Fibroblast of skin of left biceps (primary cell): ENCODE measurements around the gene ARHGAP11A.
"Not testable (repeated sequence)": the region's sequence is repeated elsewhere in the genome, so short reads cannot be mapped to it uniquely, and the experiment has no call there.

Experiments
- DNase-seq, 2 experiments: peaks; one replicate each; pipeline ENCODE4 v3.0.0-alpha.2; 2013; ENCODE audit warnings: low read depth in 2 of 2

The ARHGAP11A gene, protein sequence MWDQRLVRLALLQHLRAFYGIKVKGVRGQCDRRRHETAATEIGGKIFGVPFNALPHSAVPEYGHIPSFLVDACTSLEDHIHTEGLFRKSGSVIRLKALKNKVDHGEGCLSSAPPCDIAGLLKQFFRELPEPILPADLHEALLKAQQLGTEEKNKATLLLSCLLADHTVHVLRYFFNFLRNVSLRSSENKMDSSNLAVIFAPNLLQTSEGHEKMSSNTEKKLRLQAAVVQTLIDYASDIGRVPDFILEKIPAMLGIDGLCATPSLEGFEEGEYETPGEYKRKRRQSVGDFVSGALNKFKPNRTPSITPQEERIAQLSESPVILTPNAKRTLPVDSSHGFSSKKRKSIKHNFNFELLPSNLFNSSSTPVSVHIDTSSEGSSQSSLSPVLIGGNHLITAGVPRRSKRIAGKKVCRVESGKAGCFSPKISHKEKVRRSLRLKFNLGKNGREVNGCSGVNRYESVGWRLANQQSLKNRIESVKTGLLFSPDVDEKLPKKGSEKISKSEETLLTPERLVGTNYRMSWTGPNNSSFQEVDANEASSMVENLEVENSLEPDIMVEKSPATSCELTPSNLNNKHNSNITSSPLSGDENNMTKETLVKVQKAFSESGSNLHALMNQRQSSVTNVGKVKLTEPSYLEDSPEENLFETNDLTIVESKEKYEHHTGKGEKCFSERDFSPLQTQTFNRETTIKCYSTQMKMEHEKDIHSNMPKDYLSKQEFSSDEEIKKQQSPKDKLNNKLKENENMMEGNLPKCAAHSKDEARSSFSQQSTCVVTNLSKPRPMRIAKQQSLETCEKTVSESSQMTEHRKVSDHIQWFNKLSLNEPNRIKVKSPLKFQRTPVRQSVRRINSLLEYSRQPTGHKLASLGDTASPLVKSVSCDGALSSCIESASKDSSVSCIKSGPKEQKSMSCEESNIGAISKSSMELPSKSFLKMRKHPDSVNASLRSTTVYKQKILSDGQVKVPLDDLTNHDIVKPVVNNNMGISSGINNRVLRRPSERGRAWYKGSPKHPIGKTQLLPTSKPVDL

DNA sequence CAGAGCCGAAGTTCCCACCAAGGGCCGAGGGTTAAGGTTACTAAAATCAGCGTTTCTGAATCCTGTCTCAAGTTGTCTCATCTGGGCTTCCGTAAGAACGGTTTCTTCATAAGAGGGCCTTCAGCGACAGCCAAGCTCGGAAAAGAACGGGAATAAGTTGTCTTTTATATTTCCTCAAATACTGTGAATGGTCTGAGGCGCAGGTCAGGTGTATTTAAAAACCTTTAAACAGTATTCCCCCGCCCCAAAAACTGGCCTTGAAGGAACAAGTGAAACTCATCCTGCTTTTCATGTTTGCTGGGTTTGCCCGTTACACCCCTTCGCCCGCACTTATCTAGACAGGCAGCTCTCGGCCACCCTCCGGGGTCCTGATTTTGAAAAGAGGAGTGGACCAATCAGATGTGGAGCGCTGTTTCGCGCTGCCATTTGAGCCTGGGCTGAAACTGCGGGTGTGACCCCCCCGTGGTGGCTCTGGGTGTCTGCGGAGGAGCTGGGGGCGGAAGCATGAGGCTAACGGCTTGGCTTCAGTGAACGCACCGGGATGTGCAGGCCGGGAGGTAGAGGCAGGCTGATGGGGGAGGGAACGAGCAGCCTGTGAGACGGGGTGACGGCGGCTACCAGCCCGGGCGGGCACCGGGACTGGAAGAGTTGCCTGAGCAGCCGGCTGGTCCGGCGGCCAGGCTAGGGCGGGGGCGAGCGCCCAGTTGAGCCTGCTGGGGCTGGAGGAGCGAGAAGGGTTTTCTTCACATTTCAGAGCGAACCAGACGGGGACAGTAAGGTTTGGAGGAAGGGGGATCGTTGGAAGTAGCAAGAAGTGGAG, at the start of gene ARHGAP11A:
ARHGAP11A (plus strand) TSS at position 454 of the 820 bp plus-strand sequence. CDS start 708 bp downstream, outside the sequence.
- peak; percentile 88 for DNase-seq

DNA sequence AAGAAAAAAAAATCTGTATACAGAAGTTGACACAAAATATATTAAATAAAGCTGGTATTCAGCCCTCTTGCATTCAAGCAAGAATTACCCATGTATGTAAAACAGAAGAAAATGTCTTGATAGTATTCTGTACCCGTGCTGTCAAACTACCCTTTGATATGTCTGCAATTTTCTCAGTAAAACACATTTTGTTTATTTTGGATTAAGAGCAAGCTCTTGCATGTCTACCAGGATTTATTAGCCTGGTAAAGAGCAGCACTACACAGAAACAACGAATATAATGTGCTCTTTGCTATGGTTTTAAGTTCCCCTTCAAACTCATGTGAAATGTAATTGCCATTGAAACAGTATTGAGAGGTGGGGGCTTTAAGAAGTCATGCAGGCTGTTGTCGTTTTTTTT, 46.3 kb upstream of the ARHGAP11A start:
- DNase-seq = not testable (repeated sequence)

DNA sequence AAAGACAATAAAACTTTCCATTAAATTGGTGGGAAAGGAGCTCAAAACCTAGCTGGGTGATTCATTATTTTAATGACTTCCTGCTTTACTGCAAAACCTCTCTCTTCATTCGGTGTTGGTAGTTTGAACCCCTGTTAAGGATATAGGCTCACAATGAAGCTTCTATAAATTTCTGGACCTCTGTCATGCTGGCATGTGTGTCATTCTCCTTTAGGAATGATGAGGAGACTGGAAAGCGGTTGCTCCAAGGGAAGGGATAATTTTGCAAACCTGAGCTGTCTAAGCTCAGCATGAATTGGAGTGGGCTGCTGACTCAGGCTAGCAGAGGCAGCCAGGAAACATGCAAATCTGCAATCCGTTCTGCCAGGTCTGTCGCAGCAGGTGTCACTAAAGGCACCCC, 36.8 kb upstream of the ARHGAP11A start:
- not testable (repeated sequence) for DNase-seq

DNA sequence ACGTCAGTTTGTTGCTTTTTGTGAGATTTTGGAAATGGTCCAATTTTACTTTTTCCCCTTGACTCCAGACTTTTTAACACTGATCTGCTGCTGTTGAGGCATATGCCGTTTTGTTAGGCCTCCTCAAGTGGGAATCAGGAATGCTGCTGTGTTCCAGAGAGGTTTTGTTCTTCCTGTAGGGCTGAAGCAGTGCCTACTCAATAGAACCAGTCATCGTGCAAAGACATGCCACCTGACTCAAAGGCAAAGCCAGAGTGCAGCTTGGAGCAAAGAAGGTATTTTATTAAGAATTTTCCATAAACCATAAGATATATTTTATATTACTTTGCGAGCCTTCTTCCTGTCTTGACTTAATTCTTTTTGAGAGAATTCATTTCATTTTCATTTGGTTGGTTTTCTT, 29.5 kb upstream of the ARHGAP11A start:
- not testable (repeated sequence) for DNase-seq

DNA sequence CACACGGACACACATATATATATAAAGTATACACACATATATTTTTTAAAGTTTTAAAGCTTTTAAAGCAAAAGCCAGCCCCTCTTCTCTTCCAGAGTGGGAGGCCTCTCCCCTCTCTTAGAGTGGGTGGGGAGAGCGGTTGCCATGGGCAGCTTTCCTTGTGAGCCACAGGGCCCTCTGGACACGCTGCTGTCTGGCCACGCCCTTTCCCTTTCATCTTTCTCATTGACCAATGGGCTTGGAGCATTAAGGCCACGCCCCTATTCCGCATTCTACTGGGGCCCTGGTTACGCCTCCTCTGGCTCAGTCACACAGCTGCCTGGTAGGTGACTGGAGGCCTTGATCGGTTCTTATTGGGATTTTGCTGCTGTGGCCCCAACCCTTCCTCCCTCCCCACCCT, 22.2 kb upstream of the ARHGAP11A start, which contains the start of gene GOLGA8N:
GOLGA8N (plus strand) TSS at position 306 of the 400 bp plus-strand sequence.
- not testable (repeated sequence) for DNase-seq

DNA sequence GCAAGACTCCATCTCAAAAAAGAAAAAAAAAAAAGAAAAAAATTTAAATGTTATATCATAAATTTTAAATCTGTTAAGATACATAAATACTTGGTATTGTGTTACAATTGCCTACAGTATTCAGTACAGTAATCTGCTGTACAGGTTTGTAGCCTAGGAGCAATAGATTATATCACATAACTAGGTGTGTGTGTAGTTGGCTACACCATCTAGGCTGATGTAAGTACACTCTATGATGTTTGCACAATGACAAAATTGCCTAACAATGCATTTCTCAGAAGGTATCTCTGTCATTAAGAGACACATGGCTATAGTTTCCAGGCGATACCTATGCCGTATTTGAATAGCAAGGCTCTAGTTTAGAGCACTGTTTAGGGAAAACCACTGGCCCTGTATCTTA, 5.8 kb upstream of the ARHGAP11A start:
- not testable (repeated sequence) for DNase-seq

DNA sequence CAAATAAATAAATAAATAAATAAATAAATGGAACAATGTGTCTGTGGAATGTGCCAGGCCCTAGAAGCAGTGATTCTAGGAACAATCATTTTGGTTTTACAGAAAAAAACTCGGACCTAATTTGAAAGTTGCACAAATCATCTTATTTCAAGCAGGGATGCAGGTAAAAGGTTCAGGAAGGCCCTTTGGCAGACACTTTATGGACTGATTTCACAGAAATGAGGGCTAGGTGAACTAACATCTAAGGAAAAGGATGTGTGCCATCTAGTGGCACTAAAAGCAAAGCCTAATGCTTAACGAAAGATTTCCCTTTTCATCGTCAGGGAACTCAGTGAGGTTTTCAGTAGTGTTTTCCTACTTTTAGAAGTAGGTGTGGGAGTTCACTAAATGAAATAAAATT, 4.6 kb upstream of the ARHGAP11A start:
- DNase-seq = not testable (repeated sequence)

DNA sequence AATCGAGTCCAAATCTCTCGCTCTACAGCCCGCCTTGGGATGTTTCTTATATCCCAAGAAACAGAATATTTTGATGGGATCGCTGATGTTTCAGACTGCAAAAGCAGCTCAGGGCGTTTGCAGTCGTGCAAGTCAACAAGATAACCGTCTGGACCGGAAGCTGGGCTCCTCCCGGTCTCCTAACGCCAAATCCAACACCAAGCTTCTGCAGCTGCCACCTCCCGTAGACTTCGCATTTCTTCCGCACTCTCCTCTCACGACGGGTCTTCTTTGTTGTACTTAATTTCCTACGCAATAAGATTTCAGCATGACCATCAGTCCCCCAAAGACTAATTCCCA, 623 bp upstream of the ARHGAP11A start:
- not testable (repeated sequence) for DNase-seq

DNA sequence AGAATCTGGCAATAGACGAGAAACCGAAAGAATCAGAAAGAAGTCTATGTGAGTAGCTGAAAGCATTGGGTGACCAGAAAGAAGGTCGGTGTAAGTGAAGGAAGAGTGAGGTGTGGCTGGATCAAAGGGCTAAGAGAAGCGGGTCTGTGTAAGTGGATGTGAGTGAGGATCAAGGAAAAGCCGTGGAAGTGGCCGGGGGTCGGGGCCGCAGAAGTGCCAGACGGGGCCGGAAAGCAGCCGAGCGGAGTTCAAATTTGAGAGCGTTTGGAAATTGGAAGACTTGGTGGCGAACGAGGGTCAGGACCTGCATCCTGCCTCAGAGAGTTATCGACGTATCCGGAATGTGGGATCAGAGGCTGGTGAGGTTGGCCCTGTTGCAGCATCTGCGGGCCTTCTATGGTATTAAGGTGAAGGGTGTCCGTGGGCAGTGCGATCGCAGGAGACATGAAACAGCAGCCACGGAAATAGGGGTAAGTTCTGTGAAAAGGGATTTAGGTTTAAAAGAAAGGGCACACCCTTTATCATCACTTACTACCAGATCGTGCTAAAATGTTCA, 645 bp downstream of the ARHGAP11A start:
- DNase-seq = not testable (repeated sequence)

DNA sequence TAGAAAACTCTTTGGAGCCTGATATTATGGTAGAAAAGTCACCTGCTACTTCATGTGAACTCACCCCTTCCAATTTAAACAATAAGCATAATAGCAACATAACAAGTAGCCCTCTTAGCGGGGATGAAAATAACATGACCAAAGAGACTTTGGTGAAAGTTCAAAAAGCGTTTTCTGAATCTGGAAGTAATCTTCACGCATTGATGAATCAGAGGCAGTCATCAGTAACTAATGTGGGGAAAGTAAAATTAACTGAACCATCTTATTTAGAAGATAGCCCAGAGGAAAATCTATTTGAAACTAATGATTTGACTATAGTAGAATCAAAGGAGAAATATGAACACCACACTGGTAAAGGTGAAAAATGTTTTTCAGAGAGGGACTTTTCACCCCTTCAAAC, 21.1 kb downstream of the ARHGAP11A start:
- no peak for DNase-seq

DNA sequence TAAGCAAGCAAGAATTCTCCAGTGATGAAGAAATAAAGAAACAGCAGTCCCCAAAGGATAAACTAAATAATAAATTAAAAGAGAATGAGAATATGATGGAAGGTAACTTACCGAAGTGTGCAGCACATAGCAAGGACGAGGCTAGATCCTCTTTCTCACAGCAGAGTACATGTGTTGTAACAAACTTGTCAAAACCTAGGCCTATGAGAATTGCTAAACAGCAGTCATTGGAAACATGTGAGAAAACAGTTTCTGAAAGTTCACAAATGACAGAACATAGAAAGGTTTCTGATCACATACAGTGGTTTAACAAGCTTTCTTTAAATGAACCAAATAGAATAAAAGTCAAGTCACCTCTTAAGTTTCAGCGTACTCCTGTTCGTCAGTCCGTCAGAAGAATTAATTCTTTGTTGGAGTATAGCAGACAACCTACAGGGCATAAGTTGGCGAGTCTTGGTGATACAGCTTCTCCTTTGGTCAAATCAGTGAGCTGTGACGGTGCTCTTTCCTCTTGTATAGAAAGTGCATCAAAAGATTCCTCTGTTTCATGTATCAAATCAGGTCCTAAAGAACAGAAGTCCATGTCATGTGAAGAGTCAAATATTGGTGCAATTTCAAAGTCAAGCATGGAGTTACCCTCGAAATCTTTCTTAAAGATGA, 21.7 kb downstream of the ARHGAP11A start:
- no peak for DNase-seq

DNA sequence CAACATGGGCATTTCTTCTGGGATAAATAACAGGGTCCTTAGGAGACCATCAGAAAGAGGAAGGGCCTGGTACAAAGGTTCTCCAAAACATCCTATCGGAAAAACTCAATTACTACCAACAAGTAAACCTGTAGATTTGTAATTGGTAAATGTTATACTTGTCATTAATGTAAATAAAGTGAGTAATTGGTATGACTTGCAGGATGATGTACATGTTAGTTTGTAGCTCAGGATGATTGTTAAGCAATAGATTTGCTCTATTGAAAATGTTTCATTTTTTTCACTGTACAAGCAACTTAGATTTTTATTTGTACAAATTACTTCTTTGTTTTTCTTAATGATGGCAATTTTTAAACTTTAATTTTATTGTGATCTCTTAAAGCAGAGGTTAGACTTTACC, 22.4 kb downstream of the ARHGAP11A start:
- DNase-seq = no peak

DNA sequence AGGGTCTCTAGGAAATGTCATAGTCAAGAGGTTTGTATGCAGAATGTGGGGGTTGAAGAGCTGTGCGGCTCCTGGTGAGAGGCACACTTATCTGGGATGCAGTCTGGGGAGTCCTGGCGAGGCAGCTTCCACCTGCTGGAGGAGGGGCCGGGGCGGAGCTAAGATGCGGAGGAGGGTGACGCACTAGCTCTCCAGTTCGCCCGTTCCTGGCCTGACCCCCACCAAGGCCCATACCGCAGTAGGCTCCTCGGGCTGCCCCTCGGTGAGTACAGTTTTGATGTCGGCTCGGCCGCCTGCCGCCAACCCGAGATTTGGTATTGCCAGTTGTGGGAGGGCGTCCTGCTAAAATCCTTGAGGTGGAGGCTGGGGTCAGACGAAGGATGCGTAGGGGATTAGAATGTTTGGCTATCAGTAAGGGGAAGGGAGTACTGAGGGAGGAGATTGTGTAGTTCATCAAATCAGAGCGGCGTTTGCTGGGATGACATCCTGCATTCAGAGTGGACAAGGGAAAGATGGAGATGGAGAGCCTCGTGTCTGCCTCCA, 26.3 kb downstream of the ARHGAP11A start, which contains the start of gene SCG5:
SCG5 (plus strand) TSS at position 194 of the 543 bp plus-strand sequence. CDS start 1,883 bp downstream, outside the sequence.
- no peak for DNase-seq

DNA sequence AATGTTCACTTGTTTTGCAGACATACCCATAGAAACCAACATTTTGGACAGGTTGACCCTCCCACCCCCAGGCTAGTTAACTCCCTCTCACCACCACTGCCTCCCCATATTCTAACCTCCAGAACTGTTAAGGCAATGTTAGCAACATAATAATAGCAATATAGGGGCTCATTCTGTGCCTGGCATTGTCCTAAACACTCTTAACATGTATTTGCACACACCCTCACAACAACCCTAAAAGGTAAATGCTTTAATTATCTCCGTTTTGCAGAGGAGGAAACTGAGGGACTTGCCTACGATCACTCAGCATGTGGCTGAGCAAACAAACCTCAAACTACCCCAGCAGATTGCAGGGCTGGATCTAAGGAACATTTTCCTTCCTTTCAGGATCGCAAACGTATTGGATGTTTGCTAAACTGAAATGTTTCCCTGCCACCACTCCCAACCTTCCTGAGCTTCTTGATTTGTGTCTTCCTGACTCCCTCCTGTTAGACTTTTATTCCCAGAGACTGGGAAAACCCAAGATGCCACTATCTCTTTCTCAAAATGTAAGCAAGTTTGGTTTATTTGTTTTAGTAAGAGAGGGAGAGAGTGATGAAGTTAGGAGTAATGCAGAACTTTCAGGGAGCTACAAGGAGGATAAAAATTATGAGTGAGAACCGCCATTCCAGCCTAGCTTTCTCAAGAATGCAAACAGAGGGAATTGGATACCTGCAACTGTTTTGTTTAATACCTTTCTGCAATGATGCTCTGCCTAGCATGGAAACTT, 27.5 kb downstream of the ARHGAP11A start:
- DNase-seq = no peak

DNA sequence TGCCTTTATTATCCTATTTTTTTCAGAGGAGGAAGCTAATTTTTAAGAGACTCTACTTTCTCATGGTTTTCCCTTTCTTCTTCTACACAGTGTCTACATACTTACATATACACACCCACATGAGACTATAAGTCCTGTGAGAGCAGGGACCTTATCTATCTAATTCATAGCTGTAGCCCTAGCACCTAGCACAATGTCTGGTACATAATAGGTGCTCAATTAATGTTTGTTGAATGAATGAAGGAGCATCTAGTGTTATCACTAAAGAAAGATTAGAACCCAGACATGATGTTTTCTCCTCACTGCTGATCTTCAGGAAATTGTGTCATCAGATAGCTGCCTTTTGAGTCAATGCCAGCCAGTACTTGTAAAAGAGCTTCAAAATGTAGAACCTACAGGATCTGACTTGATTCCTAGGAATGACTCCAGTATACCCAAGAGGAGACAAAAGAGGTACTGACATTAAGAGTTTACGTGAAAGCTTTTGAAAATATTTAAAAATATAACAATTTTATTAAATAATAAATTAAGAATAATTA, 28.7 kb downstream of the ARHGAP11A start:
- no peak for DNase-seq

DNA sequence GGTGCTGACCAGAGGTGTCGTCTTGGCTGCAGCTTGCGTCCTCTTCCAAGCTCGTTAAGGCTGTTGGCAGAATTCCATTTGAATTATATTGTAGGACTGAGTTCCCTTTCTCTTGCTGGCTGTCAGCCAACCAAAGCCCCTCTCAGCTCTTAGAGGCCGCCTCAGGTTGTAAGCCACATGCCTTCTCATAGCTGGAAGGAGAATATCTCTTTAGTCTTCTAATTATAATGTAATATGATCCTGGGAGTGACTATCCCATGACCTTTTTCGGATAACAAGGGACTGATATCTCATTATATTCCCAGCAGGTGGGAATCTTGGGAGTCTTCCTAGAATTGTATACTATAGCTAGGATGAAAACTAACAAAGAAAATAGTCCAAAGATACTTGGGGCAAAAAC, 31.0 kb downstream of the ARHGAP11A start:
- no peak for DNase-seq

DNA sequence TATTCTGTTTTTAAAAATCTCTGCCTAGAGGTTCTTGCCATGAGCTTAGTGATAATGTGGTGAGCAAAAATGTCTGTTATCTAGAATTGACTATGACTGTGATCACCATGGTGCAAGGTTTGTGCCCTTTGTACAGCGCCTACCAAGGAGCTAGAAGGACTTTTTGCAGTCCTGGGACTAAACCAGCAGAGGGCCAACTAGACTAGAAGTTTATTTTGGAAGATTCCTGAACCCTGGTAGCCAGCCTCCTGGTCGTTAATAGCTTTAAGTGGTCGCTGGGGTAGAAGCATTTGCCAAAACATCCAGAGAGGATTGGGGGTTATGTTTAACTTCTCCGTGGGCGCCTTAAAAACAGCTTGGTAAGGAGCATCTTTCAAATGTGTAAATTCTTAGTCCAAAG, 34.0 kb downstream of the ARHGAP11A start:
- DNase-seq = no peak

DNA sequence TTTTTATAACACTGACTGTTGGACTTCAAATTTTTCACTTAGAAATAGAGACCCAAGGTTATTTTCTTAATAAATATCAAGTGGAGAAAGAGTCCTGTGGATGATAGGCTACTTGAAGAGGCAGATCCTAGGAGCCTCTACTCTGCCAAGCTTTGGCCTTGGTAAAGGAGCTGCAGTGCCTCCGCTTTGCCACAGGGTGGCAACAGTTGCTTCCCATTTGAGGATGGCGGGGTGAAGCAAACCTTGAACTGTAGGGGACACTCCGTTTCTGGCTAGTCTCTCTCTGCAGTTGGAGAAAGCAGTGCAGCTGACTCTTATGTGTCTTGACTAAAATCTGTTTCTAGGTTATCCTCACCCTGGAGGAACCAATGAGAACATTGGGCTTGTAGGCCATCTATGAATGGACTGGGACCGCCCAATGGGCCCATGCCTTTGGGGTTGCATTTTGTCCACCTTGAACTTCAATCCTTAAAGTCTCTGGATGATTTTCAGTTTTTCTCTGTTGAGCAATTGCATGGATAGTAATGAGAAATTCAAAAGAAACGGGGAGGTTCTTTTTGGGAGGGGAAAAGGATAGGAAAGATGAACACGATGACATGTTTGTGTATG, 36.0 kb downstream of the ARHGAP11A start:
- peak in 1 of 2 experiments; percentile 48 for DNase-seq

DNA sequence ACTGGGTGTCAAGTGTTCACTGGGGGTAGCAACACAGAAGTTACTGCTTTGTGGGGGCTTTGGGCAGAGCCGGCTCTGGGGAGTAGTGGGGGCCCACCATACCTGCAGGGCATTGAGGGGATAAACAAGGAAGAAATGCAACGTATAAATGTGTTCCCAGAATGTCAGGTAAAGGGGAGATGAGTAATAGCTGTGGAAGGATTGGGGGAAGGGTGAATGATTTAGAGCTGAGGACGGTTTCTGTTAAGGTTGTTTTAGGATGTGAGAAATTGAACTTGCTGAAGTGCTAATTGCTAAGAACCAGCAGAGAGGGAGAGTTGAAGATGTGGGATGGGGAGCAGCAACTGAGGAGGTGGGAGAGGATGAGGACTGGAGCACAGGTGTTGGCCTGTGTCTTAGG, 36.9 kb downstream of the ARHGAP11A start:
- DNase-seq = no peak
